NCI-H1930 (cell line): ENCODE measurements around the gene AXIN1.

Experiments
- DNase-seq, 2 experiments: peaks; one replicate each; lab custom pipeline; 2025; lab: John Stamatoyannopoulos, UW

Gene AXIN1

DNA sequence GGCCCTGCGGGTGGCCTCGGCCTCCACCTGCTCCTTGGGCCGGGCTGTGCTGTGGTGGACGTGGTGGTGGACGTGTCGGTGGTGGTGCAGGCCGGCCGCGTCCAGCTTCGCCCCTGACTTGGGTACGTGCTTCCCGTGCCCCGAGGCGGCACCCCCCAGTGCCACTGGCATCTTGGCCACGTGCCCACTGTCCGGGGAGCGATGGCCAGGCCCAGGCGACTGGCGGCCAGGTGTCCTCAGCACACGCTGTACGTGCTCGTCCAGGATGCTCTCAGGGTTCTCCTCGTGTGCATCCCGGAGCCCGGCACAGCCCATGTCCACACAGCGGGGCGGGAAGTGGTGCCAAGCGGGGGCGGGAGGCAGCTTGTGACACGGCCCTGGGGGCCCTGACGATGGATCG is 54.7 kb downstream of the AXIN1 start:
- DNase-seq: no peak

- no peak for DNase-seq
Measured at GRCh38 chr16:296806-297510, 55.6 kb downstream of the AXIN1 start.

- DNase-seq: no peak
Measured at GRCh38 chr16:296276-296675, 56.2 kb downstream of the AXIN1 start.

- no peak for DNase-seq
Measured at GRCh38 chr16:293043-293775, 59.3 kb downstream of the AXIN1 start.

GRCh38 chr16:291539-291938 is 61.0 kb downstream of the AXIN1 start:
- no peak for DNase-seq

GRCh38 chr16:290681-291405 is 61.7 kb downstream of the AXIN1 start:
- DNase-seq: no peak

DNA sequence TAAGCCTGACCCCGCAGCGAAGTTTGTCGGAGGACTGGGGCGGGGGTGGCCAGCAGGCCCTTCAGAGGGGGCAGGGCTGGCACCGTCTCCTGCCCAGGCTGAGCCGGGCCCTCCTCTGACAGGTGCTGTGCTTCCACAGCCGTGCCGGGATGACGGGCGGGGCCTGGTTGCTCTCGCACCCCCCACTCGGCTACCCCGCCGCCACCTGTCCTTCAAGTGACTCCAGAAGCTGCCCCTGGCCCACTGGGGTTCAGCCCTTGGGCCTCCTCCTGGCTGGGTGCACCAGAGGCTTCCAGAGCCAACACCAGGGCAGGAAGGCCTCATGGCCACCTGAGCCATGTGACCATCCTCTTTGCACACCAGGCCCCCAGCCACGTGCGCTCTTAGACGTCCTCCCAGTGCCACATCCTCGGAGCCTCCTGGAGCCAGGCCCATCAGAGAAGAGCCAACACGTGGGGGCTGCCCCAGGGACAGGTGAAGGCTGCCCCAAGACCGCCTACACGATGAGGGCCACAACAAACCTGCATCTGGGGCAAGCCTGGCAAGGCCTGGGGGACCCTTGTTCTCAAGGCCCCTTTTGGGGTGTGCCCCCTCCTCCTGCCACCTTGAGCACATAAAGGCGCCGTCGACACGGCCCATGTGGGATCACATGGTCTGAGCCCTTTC is 62.4 kb downstream of the AXIN1 start:
- DNase-seq: no peak

GRCh38 chr16:289395-289997 is 63.0 kb downstream of the AXIN1 start:
- DNase-seq: no peak

DNA sequence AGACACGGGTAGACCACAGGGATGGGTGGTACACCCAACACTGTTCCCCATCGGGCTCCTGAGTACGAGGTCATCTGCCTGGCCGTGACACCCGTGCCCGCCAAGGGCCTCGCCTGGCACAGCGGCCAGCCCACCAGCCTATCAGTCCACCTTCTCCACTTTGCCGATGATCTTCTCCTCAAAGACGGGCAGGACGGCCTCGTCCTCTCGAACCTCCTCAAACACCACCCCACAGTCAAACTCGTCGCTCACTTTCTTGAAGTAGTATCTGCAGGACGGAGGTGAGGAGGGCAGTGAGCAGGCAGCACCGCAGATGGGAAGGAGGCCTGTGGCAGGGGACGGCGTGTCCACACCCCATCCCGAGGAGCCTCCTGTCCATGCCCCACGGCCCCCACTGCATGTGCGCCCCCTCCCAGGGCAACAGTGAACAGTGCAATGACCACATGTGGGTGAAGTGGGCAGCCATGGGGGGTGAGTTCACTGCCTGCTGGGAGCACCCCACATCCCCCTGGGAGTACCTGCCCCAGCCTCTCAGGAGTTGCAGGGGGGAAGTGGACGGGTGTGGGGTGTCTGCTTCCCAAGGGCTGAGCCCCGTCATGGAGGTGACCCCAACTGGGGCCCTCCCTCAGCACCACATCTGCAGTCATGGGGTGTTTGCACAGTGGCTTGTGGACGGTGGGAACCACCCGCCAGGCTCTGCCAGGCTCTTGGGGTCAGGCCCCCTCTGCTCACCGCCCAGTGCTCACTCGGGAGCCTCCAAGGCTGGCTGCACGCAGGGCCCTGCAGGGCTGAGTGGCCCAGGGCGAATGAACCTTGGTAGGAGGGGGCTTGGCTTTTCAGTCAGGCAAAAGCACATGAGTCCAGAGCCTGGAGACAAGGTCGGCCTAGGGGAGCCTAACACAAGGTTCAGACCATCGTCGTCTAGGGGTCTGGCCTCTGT is 64.3 kb downstream of the AXIN1 start:
- DNase-seq: no peak

DNA sequence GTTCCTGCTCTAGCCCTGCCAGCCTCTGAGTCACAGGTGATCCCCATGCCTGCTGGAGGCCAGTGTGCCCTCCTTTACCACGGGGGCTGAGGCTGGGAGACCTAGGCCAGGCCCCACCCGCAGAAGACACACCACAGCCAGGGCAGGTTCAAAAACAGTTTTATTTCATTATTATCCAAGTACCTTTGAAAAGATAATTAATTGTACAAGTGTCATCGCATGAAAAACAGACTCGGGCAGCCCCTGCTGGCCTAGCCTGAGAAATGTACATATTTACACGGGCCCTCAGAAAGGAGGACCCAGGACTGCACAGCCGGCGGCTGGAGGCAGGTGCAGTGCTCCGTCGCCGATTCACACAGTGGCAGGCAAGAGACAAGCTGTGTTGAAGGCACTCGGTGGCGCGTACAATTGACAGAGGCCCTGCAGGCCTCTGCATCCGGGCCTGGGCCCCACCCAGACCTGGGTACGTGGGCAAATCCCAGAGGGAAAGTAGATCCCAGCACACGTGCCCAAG is 65.2 kb downstream of the AXIN1 start:
- DNase-seq: no peak

DNA sequence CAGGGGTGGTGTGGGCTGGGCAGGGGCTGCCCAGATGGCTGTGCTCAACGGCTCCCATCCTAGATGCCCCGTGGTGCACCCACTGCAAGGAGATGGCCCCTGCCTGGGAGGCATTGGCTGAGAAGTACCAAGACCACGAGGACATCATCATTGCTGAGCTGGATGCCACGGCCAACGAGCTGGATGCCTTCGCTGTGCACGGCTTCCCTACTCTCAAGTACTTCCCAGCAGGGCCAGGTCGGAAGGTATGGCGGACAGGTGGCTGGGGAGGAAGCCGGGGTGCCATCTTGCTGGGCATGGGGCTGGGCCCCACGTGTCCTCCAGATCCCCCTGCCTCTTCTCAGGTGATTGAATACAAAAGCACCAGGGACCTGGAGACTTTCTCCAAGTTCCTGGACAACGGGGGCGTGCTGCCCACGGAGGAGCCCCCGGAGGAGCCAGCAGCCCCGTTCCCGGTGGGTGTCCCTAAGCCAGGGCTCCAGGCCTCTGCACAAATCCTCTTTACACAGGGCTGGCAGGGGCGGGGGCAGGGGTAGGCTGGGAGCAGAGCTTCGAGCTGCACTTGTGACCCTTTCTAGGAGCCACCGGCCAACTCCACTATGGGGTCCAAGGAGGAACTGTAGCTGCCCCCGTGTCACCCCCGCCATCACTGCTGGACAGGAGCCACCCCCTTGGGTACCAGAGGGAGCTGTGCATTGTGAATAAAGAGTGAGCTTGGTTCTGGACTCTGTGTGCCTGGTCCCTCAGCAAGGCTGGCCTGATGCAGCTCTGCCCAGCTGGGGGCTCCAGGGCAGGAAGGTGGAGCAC is 65.8 kb downstream of the AXIN1 start:
- DNase-seq: no peak

DNA sequence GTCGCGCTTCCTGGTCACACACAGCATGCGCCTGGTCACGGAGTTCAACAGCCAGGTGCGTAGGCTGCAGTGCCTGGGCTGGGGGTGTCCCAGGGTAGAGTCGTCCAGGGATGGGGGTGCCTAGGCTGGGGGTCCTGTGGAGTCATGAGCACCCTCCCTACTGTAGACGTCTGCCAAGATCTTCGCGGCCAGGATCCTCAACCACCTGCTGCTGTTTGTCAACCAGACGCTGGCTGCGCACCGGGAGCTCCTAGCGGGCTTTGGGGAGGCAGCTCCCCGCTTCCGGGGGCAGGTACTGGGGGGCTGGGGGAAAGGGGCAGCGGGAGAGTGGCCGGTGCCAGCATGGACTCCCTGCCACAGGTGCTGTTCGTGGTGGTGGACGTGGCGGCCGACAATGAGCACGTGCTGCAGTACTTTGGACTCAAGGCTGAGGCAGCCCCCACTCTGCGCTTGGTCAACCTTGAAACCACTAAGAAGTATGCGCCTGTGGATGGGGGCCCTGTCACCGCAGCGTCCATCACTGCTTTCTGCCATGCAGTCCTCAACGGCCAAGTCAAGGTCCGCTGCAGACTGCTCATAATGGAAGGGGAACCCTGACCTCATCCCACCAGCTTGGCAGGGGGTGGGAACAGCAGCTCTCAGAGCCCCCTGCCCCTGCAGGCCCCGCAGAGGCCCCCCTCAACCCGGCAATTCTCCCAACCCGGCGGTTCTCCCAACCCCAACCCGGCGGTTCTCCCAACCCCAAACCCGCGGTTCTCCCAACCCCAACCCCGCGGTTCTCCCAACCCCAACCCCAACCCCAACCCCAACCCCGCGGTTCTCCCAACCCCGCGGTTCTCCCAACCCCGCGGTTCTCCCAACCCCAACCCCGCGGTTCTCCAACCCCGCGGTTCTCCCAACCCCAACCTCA is 67.1 kb downstream of the AXIN1 start:
- no peak for DNase-seq

- no peak for DNase-seq
Measured at GRCh38 chr16:284204-285120, 68.1 kb downstream of the AXIN1 start.

- no peak for DNase-seq
Measured at GRCh38 chr16:283033-283805, 69.3 kb downstream of the AXIN1 start, which contains the start of gene PDIA2. PDIA2 (plus strand) TSS chr16:283164; CDS start chr16:283170, 6 bp downstream.

- DNase-seq: no peak
Measured at GRCh38 chr16:282491-282890, 70.0 kb downstream of the AXIN1 start.

DNA sequence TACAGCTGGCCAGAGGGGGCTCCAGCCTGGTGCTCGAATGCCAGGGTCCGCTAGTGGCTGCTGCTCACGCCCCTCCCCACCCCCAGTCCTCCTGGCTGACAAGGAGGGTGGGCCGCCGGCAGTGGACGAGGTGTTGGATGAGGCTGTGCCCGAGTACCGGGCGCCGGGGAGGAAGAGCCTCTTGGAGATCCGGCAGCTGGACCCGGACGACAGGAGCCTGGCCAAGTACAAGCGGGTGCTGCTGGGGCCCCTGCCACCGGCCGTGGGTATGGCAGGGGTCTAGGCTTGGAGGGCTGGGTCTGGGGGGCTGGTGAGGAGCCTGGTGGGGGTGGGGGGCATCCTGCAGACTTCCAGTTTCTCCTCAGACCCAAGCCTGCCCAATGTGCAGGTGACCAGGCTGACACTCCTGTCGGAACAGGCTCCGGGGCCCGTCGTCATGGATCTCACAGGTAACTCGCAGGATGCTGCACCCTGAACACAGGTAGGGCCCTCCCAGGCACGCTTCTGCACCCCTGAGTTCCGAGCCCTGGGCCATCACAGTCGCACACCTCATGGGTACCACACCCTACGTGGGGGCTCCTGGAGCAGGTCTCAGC is 70.8 kb downstream of the AXIN1 start:
- DNase-seq: no peak
